ENCODE measurements around the gene CCDC12.

The CCDC12 gene

DNA sequence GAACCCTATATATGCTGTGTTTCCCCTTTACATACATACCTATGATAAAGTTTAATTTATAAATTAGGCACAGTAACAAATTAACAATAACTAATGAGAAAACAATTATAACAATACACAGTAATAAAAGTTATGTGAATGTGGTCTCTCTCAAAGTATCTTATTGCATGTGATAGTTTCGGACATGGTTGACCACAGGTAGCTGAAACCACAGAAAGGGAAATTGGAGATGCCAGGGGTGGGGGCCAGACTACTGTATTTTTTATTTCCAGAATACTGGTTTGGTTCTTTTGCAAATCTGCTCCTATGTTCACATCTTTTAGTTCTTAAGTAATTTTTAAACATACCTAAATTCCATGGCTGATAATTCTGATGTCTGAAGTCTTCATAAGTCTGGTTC lies 58.3 kb downstream of the CCDC12 start:
- TF ChIP-seq, protein P1, sequence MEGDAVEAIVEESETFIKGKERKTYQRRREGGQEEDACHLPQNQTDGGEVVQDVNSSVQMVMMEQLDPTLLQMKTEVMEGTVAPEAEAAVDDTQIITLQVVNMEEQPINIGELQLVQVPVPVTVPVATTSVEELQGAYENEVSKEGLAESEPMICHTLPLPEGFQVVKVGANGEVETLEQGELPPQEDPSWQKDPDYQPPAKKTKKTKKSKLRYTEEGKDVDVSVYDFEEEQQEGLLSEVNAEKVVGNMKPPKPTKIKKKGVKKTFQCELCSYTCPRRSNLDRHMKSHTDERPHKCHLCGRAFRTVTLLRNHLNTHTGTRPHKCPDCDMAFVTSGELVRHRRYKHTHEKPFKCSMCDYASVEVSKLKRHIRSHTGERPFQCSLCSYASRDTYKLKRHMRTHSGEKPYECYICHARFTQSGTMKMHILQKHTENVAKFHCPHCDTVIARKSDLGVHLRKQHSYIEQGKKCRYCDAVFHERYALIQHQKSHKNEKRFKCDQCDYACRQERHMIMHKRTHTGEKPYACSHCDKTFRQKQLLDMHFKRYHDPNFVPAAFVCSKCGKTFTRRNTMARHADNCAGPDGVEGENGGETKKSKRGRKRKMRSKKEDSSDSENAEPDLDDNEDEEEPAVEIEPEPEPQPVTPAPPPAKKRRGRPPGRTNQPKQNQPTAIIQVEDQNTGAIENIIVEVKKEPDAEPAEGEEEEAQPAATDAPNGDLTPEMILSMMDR (IDR thresholded peaks at IDR 0.05): no peak
- Histone ChIP-seq H3K27ac (no peak overlapping the region), H3K4me3 (ENCODE audit: low read depth in 1 of 2, low read length in 1 of 2) (no peak overlapping the region), H3K27me3 (no peaks in the 10 kb centered on the region), H3K36me3 (peaks cover 40% of the 10 kb centered on the region), H3K4me1 (ENCODE audit: control insufficient read depth in 1 of 2, insufficient read depth in 1 of 2, low read depth in 1 of 2, low read length in 1 of 2) (no peaks in the 10 kb centered on the region), H3K9me3 (no peaks in the 10 kb centered on the region)

DNA sequence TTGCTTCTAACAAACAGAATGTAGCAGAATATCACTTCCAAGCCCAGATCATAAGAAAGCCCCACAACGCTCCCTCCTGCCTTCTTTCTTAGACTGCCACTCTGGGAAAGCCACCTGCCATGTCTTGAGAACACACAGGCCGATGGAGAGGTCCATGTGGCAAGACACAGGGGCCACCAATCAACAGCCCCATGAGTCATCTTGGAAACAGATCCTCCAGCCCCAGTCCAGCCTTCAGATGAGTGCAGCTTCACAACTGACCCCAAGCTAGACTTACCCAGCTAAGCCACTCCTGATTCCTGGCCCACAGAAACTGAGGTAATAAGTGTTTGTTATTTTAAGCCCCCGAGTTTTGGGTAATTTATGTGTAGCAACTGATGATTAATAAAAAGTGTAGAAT lies 59.3 kb downstream of the CCDC12 start:
- no peaks in the 10 kb centered on the region for H3K27me3 ChIP-seq
- H3K36me3 ChIP-seq: peaks cover 32% of the 10 kb centered on the region
- H3K4me3 ChIP-seq (ENCODE audit: low read depth in 1 of 2, low read length in 1 of 2): no peak overlapping the region
- TF ChIP-seq, protein P1 (IDR thresholded peaks at IDR 0.05): no peak
- no peaks in the 10 kb centered on the region for H3K4me1 ChIP-seq (ENCODE audit: control insufficient read depth in 1 of 2, insufficient read depth in 1 of 2, low read depth in 1 of 2, low read length in 1 of 2)
- no peaks in the 10 kb centered on the region for H3K9me3 ChIP-seq
- no peak overlapping the region for H3K27ac ChIP-seq

DNA sequence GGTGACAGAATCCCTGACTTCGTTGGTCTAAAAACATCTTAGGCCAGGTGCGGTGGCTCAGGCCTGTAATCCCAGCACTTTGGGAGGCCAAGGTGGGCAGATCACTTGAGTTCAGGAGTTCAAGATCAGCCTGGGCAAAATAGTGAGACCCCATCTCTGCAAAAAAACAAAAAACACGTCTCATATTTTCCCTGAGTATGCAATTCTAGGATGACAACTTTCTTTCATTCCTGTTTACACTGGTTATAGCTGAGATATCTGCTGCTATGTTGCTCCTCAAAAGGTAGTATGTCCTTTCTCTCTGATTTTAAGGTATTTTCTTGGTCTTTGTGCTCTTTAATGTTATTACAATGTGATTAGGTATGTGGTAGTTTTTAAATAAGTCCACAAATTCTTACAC lies 59.7 kb downstream of the CCDC12 start:
- no peaks in the 10 kb centered on the region for H3K4me1 ChIP-seq (ENCODE audit: control insufficient read depth in 1 of 2, insufficient read depth in 1 of 2, low read depth in 1 of 2, low read length in 1 of 2)
- H3K4me3 ChIP-seq (ENCODE audit: low read depth in 1 of 2, low read length in 1 of 2): no peak overlapping the region
- TF ChIP-seq, protein P1 (IDR thresholded peaks at IDR 0.05): no peak
- H3K9me3 ChIP-seq: no peaks in the 10 kb centered on the region
- H3K27ac ChIP-seq: no peak overlapping the region
- peaks cover 27% of the 10 kb centered on the region for H3K36me3 ChIP-seq
- H3K27me3 ChIP-seq: no peaks in the 10 kb centered on the region

DNA sequence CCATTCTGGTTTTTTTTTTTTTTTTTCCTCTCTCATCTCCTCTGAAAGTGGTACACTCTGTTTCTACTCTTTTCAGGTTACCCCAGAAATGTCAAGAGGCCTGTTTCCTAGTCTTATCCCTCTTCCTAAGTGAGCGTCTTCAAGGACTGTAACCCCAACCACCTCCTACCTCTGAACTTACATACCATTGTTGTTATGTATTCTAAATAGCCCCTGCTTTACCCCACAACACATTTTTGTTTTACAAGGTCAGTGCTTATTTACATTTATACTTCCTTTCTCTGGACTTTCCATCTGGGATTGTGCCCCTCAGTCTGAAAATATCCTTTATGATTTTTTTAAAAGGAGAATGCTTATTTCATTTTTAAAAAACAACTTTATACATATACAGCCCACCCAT lies 60.3 kb downstream of the CCDC12 start:
- no peaks in the 10 kb centered on the region for H3K27me3 ChIP-seq
- H3K4me3 ChIP-seq (ENCODE audit: low read depth in 1 of 2, low read length in 1 of 2): no peak overlapping the region
- no peaks in the 10 kb centered on the region for H3K4me1 ChIP-seq (ENCODE audit: control insufficient read depth in 1 of 2, insufficient read depth in 1 of 2, low read depth in 1 of 2, low read length in 1 of 2)
- TF ChIP-seq, protein P1 (IDR thresholded peaks at IDR 0.05): no peak
- peaks cover 22% of the 10 kb centered on the region for H3K36me3 ChIP-seq
- H3K27ac ChIP-seq: no peak overlapping the region
- no peaks in the 10 kb centered on the region for H3K9me3 ChIP-seq

DNA sequence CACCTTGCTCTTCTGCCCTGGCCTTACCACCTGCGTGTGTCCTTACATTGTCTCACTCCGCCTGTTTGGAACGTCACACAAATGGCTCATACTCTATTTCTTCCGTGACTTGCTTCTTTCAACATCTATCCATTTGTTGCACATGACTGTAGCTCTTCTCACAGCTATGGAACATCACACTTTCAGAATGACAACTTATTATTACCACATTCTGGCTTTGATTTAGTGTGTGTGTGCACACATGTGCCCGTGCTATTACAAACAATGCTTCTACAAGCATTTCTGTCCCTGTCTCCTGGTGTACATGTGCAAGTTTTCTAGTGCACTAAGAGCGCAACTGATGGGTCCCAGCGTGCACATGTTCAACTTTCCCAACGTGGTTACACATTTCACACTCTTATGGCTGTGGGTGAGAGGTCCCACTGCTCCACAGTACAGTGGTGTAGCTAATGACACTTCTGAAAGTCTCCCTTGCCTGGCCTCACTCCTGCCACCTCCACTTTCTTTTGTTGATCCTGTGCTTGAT lies 61.2 kb downstream of the CCDC12 start:
- Histone ChIP-seq H3K36me3 (peaks cover 13% of the 10 kb centered on the region), H3K27ac (no peak overlapping the region), H3K4me1 (ENCODE audit: control insufficient read depth in 1 of 2, insufficient read depth in 1 of 2, low read depth in 1 of 2, low read length in 1 of 2) (no peaks in the 10 kb centered on the region), H3K27me3 (no peaks in the 10 kb centered on the region), H3K9me3 (no peaks in the 10 kb centered on the region), H3K4me3 (ENCODE audit: low read depth in 1 of 2, low read length in 1 of 2) (no peak overlapping the region)
- TF ChIP-seq, protein P1 (IDR thresholded peaks at IDR 0.05): no peak

DNA sequence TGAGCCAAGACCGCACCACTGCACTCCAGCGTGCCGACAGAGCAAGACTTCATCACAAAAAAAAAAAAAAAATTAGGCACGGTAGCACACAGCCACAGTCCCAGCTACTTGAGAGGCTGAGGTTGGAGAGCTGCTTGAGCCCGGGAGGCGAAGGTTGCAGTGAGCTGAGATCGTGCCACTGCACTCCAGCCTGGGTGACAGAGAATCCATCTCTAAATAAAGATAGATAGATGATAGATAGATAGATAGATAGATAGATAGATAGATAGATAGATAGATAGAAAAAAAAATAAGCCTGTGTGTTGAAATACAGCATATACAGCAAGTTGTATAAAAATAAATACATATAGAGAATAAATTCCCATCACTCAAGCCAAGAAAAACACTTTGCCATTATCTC lies 61.7 kb downstream of the CCDC12 start:
- H3K27ac ChIP-seq: no peak overlapping the region
- peaks cover 0 to 2% of the 10 kb centered on the region in 2 experiments for H3K4me1 ChIP-seq (ENCODE audit: control insufficient read depth in 1 of 2, insufficient read depth in 1 of 2, low read depth in 1 of 2, low read length in 1 of 2)
- no peaks in the 10 kb centered on the region for H3K9me3 ChIP-seq
- H3K27me3 ChIP-seq: no peaks in the 10 kb centered on the region
- peaks cover 9% of the 10 kb centered on the region for H3K36me3 ChIP-seq
- TF ChIP-seq, protein P1 (IDR thresholded peaks at IDR 0.05): no peak
- H3K4me3 ChIP-seq (ENCODE audit: low read depth in 1 of 2, low read length in 1 of 2): no peak overlapping the region
